ENCODE data around the gene DDX17. TPM values are rescaled to one million over a fixed set of nuclear protein-coding genes. Genes with fewer than 3 reads are reported as not detected.

DDX17 gene
- total RNA-seq, 4 donors from 2014 or later, result 315 to 696 (median 363) TPM

- WGBS, result 53% methylated on average over 10 of the region's 11 CpGs
- no peaks in the 10 kb centered on the region for H3K9me3 ChIP-seq
- no peaks in the 10 kb centered on the region for H3K36me3 ChIP-seq
- TF ChIP-seq POLR2A (IDR thresholded peaks at IDR 0.05), result no peak
- no peak for TF ChIP-seq CTCF (IDR thresholded peaks at IDR 0.05)
- TF ChIP-seq POLR2AphosphoS5 (IDR thresholded peaks at IDR 0.05), result no peak
- no peak for TF ChIP-seq EP300 (IDR thresholded peaks at IDR 0.05)
- H3K27ac ChIP-seq, result no peak overlapping the region
- H3K4me3 ChIP-seq, result no peak overlapping the region
- no peak for DNase-seq (ENCODE audit: low spot score in 2 of 2)
- H3K27me3 ChIP-seq, result peaks cover 62% of the 10 kb centered on the region
- H3K4me1 ChIP-seq, result peaks cover 9% of the 10 kb centered on the region
These were observed 55.8 kb downstream of the DDX17 start for GRCh38 chr22:38450234-38450797.

GRCh38 chr22:38449776-38450175 lies 56.3 kb downstream of the DDX17 start:
- DNase-seq (ENCODE audit: low spot score in 2 of 2), result no peak
- peaks cover 57% of the 10 kb centered on the region for H3K27me3 ChIP-seq
- H3K4me3 ChIP-seq, result no peak overlapping the region
- no peak overlapping the region for H3K27ac ChIP-seq
- 45% methylated on average over 13 of the region's 18 CpGs for WGBS
- H3K4me1 ChIP-seq, result peaks cover 5% of the 10 kb centered on the region
- no peak for TF ChIP-seq POLR2A (IDR thresholded peaks at IDR 0.05)
- no peak for TF ChIP-seq EP300 (IDR thresholded peaks at IDR 0.05)
- TF ChIP-seq POLR2AphosphoS5 (IDR thresholded peaks at IDR 0.05), result no peak
- no peak for TF ChIP-seq CTCF (IDR thresholded peaks at IDR 0.05)
- H3K36me3 ChIP-seq, result no peaks in the 10 kb centered on the region
- no peaks in the 10 kb centered on the region for H3K9me3 ChIP-seq

- H3K36me3 ChIP-seq, result no peaks in the 10 kb centered on the region
- TF ChIP-seq EP300 (IDR thresholded peaks at IDR 0.05) (no peak), POLR2A (IDR thresholded peaks at IDR 0.05) (no peak), CTCF (IDR thresholded peaks at IDR 0.05) (no peak), POLR2AphosphoS5 (IDR thresholded peaks at IDR 0.05) (no peak)
- WGBS, result 57% methylated on average over 5 of the region's 14 CpGs
- H3K4me1 ChIP-seq, result no peaks in the 10 kb centered on the region
- H3K27me3 ChIP-seq, result peaks cover 57% of the 10 kb centered on the region
- H3K9me3 ChIP-seq, result no peaks in the 10 kb centered on the region
- no peak overlapping the region for H3K4me3 ChIP-seq
- no peak overlapping the region for H3K27ac ChIP-seq
- no peak for DNase-seq (ENCODE audit: low spot score in 2 of 2)
These were observed 57.0 kb downstream of the DDX17 start for GRCh38 chr22:38448945-38449745.

- Histone ChIP-seq H3K4me3 (no peak overlapping the region), H3K27me3 (peaks cover 48% of the 10 kb centered on the region), H3K4me1 (no peaks in the 10 kb centered on the region), H3K9me3 (no peaks in the 10 kb centered on the region), H3K36me3 (no peaks in the 10 kb centered on the region), H3K27ac (no peak overlapping the region)
- TF ChIP-seq POLR2A (IDR thresholded peaks at IDR 0.05), result no peak
- TF ChIP-seq EP300 (IDR thresholded peaks at IDR 0.05), result no peak
- no peak for TF ChIP-seq CTCF (IDR thresholded peaks at IDR 0.05)
- TF ChIP-seq POLR2AphosphoS5 (IDR thresholded peaks at IDR 0.05), result no peak
- WGBS, result 63% methylated on average over 4 of the region's 9 CpGs
- no peak for DNase-seq (ENCODE audit: low spot score in 2 of 2)
These were observed 60.0 kb downstream of the DDX17 start for GRCh38 chr22:38446018-38446601.

- H3K36me3 ChIP-seq, result no peaks in the 10 kb centered on the region
- no peak for TF ChIP-seq POLR2A (IDR thresholded peaks at IDR 0.05)
- no peak for TF ChIP-seq EP300 (IDR thresholded peaks at IDR 0.05)
- TF ChIP-seq POLR2AphosphoS5 (IDR thresholded peaks at IDR 0.05), result no peak
- no peak for TF ChIP-seq CTCF (IDR thresholded peaks at IDR 0.05)
- peaks cover 35% of the 10 kb centered on the region for H3K27me3 ChIP-seq
- DNase-seq (ENCODE audit: low spot score in 2 of 2), result no peak
- H3K9me3 ChIP-seq, result no peaks in the 10 kb centered on the region
- no peak overlapping the region for H3K4me3 ChIP-seq
- no peaks in the 10 kb centered on the region for H3K4me1 ChIP-seq
- H3K27ac ChIP-seq, result no peak overlapping the region
- WGBS, result 80% methylated on average over 10 of the region's 10 CpGs
These were observed 61.3 kb downstream of the DDX17 start for GRCh38 chr22:38444783-38445182.
